Spleen (tissue), 7 donors: Measurements from ENCODE around the gene ALDH1A3.

Experiments
- POLR2A ChIP-seq, 3 donors: fragments of 450-650 bp; IDR thresholded peaks; one replicate each; pipeline ENCODE4 v1.5.1; 2017; ENCODE audit warnings: antibody characterized with exemption in 3 of 3, mild to moderate bottlenecking in 1 of 3
- POLR2AphosphoS5 ChIP-seq, 3 donors: sonication (generic); formaldehyde crosslinking; IDR thresholded peaks; one replicate each; pipeline ENCODE4 v1.5.1; 2017; ENCODE audit warnings: antibody characterized with exemption in 3 of 3
- TF ChIP-seq, protein P1 (sequence below), 11 experiments: fragments of 200-600 bp in 7 of 11; fragments of 450-650 bp in 4 of 11; sonication (generic) in 4 of 11; IDR thresholded peaks in 8 of 11; conservative IDR thresholded peaks in 3 of 11; 1 replicate in 7 of 11; 2 replicates in 4 of 11; pipeline versions ENCODE4 v1.4.0 to v1.8.0; 2016 to 2021; ENCODE audit warnings: antibody characterized with exemption in 11 of 11, inconsistent platforms in 4 of 11, mild to moderate bottlenecking in 1 of 11
- donor health status: DM: no; HTN: no; CAD: no; lungs with moderate emphysema.
- donor health status: DM: no; HTN: no; CAD: no.
- donor health status: DM: no; HTN: no; CAD: no.

DNA sequence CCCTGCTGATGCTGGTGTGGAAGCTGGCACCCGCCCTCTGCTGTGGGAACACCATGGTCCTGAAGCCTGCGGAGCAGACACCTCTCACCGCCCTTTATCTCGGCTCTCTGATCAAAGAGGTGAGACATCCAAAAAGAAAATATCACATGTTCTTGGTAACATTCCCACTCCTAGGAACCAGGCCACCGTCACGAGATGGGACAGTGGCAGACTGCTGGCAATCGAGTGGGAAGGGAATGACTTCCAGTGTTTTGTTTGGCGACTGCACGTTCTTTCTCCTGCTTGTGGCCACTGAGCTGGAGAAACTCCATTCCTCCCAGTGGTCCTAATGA, 14.3 kb downstream of the ALDH1A3 start:
- TF ChIP-seq, protein P1, sequence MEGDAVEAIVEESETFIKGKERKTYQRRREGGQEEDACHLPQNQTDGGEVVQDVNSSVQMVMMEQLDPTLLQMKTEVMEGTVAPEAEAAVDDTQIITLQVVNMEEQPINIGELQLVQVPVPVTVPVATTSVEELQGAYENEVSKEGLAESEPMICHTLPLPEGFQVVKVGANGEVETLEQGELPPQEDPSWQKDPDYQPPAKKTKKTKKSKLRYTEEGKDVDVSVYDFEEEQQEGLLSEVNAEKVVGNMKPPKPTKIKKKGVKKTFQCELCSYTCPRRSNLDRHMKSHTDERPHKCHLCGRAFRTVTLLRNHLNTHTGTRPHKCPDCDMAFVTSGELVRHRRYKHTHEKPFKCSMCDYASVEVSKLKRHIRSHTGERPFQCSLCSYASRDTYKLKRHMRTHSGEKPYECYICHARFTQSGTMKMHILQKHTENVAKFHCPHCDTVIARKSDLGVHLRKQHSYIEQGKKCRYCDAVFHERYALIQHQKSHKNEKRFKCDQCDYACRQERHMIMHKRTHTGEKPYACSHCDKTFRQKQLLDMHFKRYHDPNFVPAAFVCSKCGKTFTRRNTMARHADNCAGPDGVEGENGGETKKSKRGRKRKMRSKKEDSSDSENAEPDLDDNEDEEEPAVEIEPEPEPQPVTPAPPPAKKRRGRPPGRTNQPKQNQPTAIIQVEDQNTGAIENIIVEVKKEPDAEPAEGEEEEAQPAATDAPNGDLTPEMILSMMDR (IDR thresholded peaks at IDR 0.05 in 8 of 11, conservative IDR thresholded peaks at IDR 0.05 in 3 of 11): no peak
- TF ChIP-seq POLR2A (IDR thresholded peaks at IDR 0.05): no peak
- TF ChIP-seq POLR2AphosphoS5 (IDR thresholded peaks at IDR 0.05): no peak
